CD4-positive, alpha-beta T cell treated with Interleukin-12 subunit alpha and Interleukin-12 subunit beta, for 1 hour (primary cell): ENCODE results near the gene ARAP3.

Source experiments
- DNase-seq: peaks from one replicate; pipeline ENCODE4 v3.0.0-alpha.2; 2020

ARAP3 gene

DNA sequence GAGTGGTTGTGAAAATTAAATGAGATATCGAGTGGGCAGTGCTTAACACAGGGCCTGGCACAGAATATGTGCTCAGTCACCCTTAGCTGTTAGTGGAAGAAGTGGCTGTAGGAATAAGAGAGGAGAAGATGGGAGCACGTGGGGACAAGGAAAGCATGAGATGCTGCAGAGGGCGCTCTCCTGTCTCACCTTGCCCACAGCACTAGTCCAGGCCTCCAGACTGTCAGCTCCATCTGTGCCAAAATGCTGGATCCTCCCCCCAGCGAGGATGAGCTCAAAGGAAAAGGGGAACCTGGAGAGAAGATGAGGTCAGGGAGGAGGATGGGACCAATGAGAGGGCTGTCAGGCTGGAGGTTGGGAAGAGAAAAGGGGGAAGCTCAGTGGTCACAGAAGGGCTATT is 12.5 kb downstream of the ARAP3 start:
- no peak for DNase-seq

DNA sequence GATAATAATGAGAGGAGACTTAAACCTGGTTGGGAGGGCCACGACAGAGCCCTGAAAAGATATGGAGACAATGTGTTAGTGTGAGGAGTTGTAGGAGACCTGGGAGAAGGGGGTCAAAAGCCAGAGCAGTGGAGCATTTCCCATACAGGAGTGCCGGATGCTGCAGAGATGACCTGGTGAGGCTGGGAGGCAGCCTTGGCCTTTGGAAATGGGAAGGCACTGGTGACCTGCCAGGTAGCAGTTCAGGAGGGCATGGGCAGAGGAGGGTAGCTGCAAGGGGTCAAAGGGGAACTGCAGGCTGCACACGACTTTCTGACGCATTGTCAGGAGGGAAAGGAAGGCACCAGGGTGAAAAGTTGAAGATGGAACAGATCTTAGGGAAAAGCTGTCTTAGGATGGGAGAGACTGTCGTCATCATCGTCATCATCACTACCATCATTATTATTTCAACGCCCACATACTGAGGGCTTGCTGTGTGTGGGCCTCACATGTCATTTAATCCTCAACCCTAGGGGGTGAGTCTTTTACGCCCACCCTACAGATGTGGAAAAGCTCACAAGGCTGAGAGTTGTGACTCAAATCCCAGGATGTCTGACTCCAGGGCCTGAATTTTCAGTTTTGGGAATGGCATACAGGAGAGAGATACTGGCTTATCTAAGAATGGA is 13.3 kb downstream of the ARAP3 start:
- DNase-seq: no peak

DNA sequence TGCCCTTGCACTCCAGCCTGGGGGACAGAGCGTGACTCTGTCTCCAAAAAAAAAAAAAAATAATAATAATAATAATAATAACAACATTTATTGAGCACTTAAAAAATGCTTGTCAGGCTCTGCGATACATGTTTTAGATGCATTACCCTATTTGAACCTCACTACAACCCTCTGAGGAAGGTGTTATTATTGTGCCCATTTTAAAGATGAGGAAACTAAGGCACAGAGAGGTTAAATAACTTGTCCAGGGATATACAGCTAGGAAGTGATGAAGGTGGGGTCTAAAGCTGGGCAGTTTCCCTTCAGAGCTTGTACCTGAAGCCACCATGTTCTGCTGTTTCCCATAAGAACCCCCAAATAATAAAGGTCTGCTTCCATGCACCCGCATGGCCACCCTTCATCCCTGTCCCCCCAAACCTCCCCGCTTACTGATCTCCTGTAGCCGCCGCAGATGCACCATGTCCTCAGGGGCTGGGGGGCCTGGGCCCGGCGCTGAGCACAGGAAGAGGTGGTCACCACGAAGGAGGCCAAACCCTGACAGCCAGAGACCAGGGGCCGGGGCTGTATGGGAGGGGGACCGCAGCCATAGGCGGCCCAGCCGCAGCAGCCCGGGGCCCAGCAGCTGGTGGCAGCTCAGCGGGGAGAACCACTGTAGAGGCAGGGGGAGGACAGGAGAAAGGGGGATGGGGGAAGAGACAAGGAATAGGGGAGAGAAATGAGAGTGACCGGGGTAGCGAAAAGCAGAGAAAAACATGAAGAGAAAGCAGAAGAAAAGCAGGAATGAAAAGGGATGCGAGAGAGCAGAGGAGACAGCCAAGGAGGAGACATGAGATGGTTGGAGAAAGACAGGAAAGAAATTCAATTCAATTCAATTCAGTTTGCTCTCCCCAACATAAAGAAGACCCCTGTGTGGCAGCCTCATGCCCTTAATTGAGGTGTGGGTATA is 15.8 kb downstream of the ARAP3 start:
- no peak for DNase-seq

DNA sequence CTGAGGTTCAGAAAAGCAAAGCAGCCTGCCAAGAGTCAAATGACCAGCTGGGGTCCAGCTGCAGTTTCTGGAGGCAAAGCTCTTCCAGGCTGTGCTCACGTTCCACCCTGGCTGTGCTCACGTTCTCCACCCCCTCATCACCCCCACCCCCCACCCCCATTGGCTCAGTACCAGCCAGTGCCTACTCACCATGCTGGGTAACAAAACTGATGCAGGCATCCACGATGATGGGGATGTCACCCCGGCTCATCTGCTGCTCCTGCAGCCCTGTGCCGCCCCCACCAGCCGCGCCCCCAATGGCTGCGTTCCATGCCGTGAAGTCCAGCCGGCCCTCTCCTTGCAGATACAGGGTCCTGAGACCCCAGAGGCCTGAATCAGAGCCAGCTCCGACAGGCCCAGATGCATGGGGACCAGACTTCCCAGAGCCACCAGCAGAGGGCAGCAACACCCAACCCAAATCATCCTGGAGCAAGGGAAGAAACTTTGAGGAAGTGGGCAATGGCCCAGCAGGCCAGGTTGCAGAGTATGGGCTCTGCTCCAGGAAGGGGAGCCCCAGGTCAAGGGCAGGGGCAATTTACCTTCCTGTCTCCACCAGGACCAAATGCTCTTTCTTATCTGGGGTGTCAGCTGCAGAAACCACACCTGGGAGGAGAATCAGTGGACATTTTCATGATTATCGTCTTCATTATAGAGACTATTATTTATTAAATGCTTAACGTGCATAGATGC is 17.1 kb downstream of the ARAP3 start:
- DNase-seq: peak; percentile 75

DNA sequence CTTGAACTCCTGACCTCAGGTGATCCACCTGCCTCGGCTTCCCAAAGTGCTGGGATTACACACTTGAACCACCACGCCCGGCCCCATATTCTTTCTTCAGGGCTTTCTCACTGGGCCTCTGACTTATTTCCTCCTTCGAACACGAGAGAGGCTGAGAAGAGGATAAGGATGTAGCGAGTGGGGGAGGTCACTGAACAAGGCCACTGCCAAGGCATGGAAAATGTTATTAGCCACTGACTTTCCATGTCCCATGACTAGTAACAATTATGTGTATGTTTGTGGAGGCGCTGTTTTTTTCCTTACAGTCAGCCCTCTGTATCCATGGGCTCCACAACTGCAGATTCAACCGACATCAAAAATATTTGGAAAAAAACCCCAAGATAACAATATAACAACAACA is 18.5 kb downstream of the ARAP3 start:
- DNase-seq: no peak

DNA sequence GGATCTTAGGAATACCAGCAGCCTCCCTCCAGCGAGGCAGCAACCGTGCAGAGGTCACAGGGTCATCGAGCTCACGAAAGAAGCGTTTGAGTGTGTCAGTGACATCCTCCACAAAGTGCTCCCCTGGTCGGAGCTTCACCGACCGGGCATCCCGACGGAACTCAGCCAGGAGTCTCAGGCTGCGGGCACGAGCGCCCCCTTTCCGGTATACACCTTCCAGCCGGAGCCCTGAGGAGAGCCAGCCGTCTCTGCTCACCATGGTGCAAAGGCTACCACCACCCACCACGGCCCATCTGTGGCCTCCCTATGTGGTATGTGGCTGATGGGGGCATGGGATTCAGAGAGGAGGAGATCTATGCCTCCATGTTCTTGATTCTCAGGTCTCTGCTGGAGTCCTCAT is 20.0 kb downstream of the ARAP3 start:
- no peak for DNase-seq

DNA sequence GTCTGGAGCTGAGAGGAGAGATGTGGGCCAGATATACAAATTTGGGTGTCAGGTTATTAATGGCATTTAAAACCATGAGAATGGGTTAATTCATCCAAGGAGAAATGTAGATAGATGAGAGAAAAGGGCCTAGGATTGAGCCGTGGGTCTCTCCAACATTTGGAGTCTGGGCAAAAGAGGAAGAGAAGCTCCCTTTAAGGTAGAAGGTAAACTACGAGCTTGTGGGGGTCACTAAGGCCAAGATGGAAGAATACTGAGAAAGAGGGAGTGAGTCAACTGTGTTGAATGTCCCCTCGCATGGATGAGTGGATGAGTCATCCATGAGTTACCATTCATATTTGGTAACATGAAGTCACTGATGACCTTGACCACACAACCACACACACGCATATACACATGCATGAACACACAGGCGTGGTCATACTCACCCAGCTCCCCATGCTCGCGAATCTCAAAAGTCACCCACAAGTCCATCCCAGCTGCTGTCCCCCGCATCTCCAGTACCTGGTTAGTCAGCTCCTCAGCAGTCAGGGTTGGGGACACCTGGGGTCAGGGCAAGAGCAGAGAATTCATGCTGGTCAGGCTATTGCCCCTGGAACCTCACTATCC is 24.0 kb downstream of the ARAP3 start:
- DNase-seq: no peak

DNA sequence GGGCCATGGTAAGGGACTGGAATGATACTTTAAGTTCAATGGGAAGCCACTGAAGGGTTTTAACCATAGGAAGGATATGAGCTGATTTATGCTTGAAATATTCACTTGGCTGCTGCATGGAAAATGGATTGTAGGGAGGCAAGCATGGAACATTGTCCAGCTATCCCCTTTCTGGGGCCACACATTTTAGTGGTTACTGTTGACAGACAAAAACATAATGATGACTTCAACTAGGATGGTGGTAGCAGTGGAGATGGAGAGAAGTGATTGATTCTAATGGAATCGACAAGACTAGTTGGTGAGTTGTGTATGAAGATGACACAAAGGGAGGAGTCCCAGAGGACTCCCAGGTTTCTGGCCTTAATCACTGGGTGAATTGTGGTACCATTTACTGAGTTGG is 24.6 kb downstream of the ARAP3 start:
- no peak for DNase-seq

DNA sequence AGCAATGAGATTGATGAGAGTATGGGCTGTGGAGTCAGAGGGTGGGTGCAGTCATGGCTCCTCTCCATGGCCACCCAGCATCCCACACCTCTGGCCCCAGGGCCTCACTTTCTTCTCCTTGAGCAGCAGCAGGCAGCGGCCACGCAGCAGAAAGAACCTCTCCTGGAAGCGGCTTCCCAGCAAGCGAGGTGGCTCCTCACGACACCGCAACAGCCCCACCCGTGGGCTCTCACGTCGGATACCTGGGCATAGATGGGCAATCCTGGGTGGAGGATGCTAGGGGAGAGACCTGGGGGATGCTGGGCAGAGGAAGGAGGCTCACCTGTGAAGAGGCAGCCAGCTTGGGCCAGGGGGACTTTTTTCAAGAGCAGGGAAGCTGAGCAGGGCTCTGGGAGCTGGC is 25.6 kb downstream of the ARAP3 start:
- DNase-seq: no peak

DNA sequence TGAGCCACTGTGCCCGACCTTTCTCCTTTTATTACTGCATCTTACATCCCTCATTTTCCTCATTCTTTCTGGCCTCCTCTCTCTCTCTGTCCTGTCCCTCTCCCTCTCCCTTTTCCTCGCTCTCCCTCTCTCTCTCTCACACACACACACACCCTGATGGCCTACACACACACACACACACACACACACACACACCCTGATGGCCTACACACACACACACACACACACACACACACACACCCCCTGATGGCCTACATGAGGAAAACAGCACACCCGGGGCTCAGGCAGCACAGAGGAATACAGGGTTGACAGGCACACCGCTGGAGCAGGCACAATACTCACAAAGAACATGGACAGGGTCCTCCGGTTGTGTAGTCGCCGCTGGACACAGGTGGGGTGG is 27.0 kb downstream of the ARAP3 start:
- DNase-seq: no peak

DNA sequence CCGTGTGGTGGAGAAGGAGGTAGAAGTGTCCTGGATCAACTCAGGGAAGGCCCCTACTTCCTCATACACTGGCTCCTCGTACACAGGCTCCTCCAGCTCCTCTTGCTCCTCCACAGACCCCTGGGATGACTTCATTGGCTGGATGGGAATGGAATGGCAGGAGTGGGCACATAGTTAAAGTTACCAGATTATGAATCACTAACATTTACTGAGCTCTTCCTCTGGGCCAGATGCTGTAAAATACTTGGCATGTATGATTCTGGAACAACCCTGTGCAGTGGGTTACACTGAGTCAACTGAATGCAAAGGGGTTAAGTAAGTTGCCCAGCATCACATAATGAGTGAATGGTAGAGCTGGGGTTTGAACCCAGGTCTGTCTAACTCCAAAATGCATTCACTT is 27.7 kb downstream of the ARAP3 start:
- no peak for DNase-seq

DNA sequence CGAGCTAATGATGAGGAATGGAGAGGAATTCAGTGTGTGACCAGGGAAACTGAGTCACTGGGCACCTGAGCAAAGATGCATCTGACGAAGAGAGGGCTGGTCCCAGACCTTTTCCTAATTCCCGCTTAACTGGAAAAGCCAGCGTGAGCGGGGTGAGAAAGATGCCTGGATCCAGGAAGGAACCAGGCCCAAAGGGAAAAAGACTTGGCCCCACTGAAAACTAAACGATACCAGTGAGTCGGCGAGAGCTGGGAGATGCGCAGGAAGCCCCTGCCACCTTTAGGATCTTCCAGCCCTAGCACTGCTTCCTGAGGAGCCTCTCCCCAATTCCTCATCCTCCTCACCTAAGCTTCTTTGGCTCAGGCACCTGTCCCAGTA is 30.3 kb downstream of the ARAP3 start:
- DNase-seq: no peak

DNA sequence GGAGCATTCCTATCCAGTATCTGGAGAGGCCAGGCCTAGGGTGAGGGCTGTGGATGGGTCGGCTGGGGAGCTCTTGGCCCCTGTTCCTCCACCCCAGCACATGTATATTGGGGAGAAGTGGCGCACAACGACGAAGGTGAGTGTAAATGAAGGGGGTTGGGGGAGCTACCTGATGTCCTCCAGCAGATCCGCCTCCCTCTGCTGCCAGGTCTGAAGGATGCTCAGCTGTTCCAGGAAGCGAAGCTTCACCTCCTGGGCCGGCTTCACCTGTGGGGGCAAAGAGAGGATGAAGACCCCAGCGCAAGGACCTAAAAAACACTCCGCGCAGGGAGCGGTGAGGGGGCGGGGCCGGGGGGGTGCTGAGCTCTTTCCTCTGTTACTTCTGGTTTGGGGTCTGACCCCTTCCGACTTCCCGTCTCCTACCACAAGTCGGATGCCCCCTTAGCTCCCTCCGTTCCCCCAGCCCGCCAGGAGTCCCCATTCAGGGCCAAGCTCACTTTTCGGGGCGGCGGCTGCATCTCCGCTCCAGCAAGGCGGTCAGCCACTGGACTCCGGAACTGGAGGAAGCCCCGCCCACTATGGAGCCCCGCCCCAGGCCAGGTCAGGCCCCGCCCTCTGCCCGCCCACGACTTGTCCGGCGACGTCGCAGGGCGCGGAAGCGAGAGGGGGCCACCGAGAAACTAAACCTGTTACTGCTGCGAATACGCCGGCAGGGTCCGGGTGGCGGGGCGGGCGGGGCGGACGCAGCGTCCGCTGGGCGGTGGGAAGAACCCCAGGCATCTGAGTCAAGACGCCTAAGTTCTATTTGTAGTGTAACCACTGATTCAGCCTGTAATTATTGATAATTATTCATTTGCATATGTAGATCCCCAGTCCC is 30.9 kb downstream of the ARAP3 start, which contains the start of gene FCHSD1:
Gene FCHSD1 (minus strand): TSS at position 568 of the 877 bp plus-strand sequence. CDS start 50 bp downstream, at position 518.
- DNase-seq: peak; percentile 88

DNA sequence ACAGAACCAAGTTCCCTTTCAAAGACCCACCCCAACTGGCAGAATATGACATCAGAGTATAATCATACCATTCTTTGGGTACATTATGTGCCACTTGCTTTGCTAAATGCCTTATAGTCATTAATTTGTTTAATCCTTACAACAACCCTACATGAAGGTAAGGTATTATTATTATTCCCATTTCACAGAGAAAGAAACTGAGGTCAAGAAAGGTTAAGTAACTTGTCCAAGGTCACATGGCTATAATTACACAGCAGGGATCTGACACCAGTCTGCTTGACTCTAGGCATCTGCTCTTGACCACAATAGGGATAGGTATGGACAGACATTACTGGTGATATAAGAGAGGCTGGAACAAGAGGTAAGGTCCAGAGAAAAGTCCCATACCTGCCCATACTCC is 32.1 kb downstream of the ARAP3 start:
- no peak for DNase-seq

DNA sequence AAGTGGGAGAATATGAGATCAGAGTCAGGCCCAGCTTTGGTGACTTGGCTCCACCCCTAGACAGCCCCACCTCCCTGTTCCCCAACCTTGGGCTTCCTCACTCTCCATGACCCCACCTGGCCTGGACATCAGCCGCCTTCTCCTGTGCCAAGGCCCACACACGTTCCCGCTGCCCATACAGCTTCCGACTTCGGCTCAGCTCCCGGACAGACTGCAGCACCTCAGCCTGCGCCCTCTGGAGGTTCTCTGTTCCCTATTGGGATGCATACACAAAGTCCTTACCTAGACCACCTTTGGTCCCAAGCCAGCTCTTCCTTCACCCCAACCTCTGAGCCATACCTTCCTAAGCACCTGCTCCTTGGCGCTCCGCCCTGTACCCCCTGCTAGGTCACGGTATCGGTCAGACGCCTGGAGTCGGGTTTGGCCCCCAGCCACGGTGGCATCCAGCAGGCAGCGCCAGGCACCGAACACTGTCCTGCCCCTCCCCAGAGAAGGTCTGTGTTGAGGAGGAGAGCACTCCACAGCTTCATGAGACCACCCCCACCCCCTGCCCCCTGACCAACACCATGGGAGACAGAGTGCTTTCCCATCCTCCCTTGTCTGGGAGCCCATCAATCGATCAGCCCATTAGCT is 32.9 kb downstream of the ARAP3 start:
- no peak for DNase-seq

DNA sequence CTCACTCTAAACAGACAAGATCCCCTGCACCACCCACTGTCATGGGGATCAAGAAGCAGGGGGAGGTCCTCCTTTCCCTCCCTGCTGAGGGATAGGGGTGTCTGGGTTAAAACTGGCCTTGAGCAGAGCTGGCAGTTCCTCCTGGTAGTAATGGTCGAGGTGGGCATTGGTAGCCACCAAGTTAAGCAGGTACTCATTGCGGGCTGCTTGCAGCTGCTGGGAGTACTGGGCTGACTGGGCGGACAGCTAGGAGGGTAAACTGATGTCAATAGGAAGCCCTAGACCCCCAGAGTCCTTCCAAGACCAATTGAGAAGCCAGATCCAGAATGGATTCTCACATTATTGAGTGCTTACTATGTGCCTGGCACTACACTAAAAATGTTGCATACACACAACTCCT is 34.2 kb downstream of the ARAP3 start:
- DNase-seq: no peak

DNA sequence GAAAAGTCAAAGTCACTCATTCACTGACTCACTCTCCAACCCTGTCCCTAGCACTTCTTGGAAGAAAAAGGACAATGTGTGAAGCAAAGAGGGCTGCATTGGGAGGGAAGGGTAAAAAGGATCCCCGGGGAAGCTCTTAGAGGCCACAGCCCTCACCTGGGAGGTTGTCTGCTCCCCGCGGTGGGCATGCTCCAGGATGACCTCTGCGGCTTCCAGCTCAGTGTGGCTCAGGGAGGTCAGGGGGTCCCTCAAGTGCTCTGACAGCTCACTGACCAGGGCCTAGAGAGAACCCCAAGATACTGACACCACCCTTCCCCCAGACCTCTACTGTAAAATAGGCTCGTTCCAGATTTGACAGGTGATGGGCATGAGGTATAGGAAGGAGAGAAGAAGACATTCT is 34.8 kb downstream of the ARAP3 start:
- no peak for DNase-seq

DNA sequence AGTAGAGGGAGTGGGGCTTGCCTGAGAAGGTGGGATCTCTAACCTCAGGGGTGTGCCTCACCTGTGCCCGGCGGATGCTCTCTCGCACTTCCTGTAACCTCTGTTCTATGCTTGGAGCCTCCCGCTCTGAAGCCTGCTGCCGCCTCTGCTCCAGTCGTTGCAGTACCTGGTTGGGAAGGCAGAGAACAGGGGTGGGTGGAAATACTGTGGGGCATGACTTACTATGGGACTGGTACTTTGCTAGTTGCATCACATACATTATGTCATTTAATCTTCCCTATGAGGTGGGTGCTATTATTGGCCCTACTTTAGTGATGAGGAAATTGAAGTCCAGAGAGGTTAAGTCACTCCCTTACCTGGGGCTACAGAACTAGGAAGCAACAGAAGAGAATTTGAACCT is 36.0 kb downstream of the ARAP3 start:
- DNase-seq: no peak

DNA sequence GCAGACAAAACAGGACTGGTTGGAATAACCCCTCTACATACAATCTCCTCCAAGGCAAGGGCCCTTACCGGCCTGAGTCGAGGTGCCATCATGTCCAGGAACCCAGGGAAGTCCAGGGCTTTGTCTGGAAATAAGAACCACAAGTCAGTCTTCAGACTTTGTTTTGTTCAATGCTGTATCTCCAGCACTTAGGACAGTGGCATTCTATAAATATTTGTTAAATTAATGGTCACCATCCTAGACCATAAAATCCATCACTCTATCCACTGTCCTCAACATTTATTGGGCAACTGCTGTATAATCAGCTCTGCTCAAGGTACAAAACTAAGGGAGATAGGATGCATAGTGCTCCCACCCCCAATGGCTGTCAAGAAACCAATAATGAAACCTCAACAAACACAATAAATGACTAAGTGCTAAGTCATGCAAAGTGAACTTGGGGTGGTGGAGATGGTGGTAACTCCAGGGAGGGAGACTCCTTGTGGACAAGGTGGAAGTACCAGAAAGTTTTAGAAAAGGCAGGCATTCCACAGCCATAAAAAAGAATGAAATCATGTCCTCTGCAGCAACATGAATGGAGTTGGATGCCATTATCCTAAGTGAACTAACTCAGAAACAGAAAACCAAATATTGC is 40.3 kb downstream of the ARAP3 start:
- DNase-seq: no peak

DNA sequence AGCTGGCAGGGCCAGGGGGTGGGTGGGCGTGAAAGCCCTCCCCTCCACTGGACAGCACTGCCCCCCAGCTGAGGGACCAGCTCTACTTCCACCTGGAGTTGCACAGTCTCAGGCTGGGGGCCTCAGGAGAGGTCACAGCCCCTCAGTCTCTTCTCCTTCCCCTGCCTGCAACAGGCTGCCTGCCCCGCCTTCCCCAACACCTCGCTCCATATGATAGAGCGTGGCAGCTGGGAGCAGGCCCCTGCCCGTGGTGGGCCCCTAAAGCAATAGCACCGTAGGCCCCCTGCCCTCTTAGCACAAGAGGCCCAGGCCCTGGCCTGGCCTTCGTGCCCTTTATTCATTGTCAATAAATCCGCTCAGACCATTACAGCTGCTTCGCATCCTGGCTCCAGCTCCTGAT is 41.3 kb downstream of the ARAP3 start:
- DNase-seq: no peak

DNA sequence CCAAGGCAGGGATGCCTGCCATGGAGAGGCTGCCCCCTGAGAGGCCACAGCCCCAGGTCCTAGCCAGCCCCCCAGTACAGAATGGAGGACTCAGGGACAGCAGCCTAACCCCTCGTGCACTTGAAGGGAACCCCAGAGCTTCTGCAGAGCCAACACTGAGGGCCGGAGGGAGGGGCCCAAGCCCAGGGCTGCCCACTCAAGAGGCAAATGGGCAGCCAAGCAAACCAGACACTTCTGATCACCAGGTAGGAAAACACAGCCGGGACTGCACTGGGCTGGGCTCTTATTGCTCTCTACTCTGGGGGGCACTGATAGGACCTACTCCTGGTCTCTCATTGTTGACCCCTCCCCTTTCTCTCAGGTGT is 42.0 kb downstream of the ARAP3 start:
- no peak for DNase-seq
